Neural cell (in vitro differentiated cells): Measurements from ENCODE around the gene TFRC. TPM values are rescaled to one million over a fixed set of nuclear protein-coding genes. Genes with fewer than 3 reads are reported as not detected.
"Not testable (repeated sequence)": the region's sequence is repeated elsewhere in the genome, so short reads cannot be mapped to it uniquely, and the experiment has no call there.

ENCODE experiments used
- H2AFZ ChIP-seq: fragments of 200-600, 300-800 bp; sonication (generic), shearing (Covaris generic); 2 replicates; pipeline ENCODE4 v1.6.0; 2014; ENCODE audit warnings: low read depth, mild to moderate bottlenecking, antibody characterized with exemption, low read length, moderate library complexity
- H3F3A ChIP-seq: fragments of 200-600 bp; shearing (Covaris generic); 2 replicates; pipeline ENCODE4 v1.6.1; 2016; ENCODE audit warnings: mild to moderate bottlenecking, moderate library complexity, mixed read lengths, antibody characterized with exemption, low read length; ENCODE audit not compliant: insufficient read depth, poor library complexity, severe bottlenecking
- H3K27ac ChIP-seq: fragments of 200-600, 300-800 bp; sonication (generic), shearing (Covaris generic); 2 replicates; pipeline ENCODE4 v1.5.1; 2014; ENCODE audit warnings: mild to moderate bottlenecking, low read length, moderate library complexity
- H3K27me3 ChIP-seq: fragments of 300-800, 200-600 bp; sonication (generic), shearing (Covaris generic); 2 replicates; pipeline ENCODE4 v1.6.0; 2014; ENCODE audit warnings: mild to moderate bottlenecking, low read depth, low read length, moderate library complexity; ENCODE audit not compliant: insufficient read depth
- H3K36me3 ChIP-seq: fragments of 300-800, 200-600 bp; sonication (generic), shearing (Covaris generic); 2 replicates; pipeline ENCODE4 v1.5.1; 2014; ENCODE audit warnings: mild to moderate bottlenecking, antibody characterized with exemption, low read length, moderate library complexity; ENCODE audit not compliant: insufficient read depth
- H3K4me2 ChIP-seq: fragments of 300-800, 200-600 bp; sonication (generic), shearing (Covaris generic); 2 replicates; pipeline ENCODE4 v1.6.0; 2014; ENCODE audit warnings: mild to moderate bottlenecking, low read length
- H3K4me3 ChIP-seq: fragments of 300-800, 200-600 bp; sonication (generic), shearing (Covaris generic); 2 replicates; pipeline ENCODE4 v1.5.1; 2014; ENCODE audit warnings: mild to moderate bottlenecking, low read length, moderate library complexity
- H3K79me2 ChIP-seq: fragments of 200-600 bp; shearing (Covaris generic); replicated peaks from 2 replicates; pipeline ENCODE4 v1.6.0; 2014; ENCODE audit warnings: mild to moderate bottlenecking, low read length, moderate library complexity; ENCODE audit not compliant: insufficient read depth
- H3K9ac ChIP-seq: fragments of 300-800, 200-600 bp; sonication (generic), shearing (Covaris generic); 2 replicates; pipeline ENCODE4 v1.6.1; 2016; ENCODE audit warnings: mild to moderate bottlenecking, low read length, mixed read lengths
- H3K9me2 ChIP-seq: fragments of 200-600 bp; shearing (Covaris generic); 2 replicates; pipeline ENCODE4 v1.6.1; 2016; ENCODE audit warnings: mild to moderate bottlenecking, low read length, mixed read lengths; ENCODE audit not compliant: insufficient read depth
- H3K9me3 ChIP-seq: fragments of 200-600, 300-800 bp; sonication (generic), shearing (Covaris generic); 2 replicates; pipeline ENCODE4 v1.6.1; 2016; ENCODE audit warnings: mild to moderate bottlenecking, mixed run types, low read length, moderate library complexity, mixed read lengths
- H4K20me1 ChIP-seq: fragments of 200-600 bp; shearing (Covaris generic); 2 replicates; pipeline ENCODE4 v1.6.1; 2016; ENCODE audit warnings: mild to moderate bottlenecking, mixed run types; ENCODE audit not compliant: insufficient read depth
- CTCF ChIP-seq: fragments of 450-650 bp; IDR thresholded peaks from 2 replicates; pipeline ENCODE4 v1.5.1; 2014; ENCODE audit warnings: antibody characterized with exemption, mild to moderate bottlenecking, moderate library complexity; ENCODE audit not compliant: poor library complexity, severe bottlenecking
- EP300 ChIP-seq: fragments of 450-650 bp; conservative IDR thresholded peaks from 2 replicates; pipeline ENCODE4 v1.6.1; 2014; ENCODE audit warnings: antibody characterized with exemption, mild to moderate bottlenecking, moderate library complexity; ENCODE audit not compliant: poor library complexity, severe bottlenecking
- EZH2 ChIP-seq: fragments of 200-600, 300-800 bp; shearing (Covaris generic), sonication (generic); IDR thresholded peaks from 2 replicates; pipeline ENCODE4 v1.6.1; 2014; ENCODE audit warnings: antibody characterized with exemption, low read length, borderline replicate concordance, mild to moderate bottlenecking; ENCODE audit not compliant: insufficient read depth, poor library complexity, severe bottlenecking
- MXI1 ChIP-seq: fragments of 450-650 bp; conservative IDR thresholded peaks from 2 replicates; pipeline ENCODE4 v1.6.1; 2014; ENCODE audit warnings: antibody characterized with exemption, mild to moderate bottlenecking; ENCODE audit not compliant: poor library complexity, severe bottlenecking
- POLR2AphosphoS5 ChIP-seq: IDR thresholded peaks from 2 replicates; pipeline ENCODE4 v1.6.1; 2012
- RAD21 ChIP-seq: fragments of 450-650 bp; conservative IDR thresholded peaks from 2 replicates; pipeline ENCODE4 v1.6.1; 2014; ENCODE audit warnings: antibody characterized with exemption, mild to moderate bottlenecking, moderate library complexity
- REST ChIP-seq: IDR thresholded peaks from 2 replicates; pipeline ENCODE4 v1.6.1; 2012; ENCODE audit warnings: borderline replicate concordance
- SMC3 ChIP-seq: fragments of 450-650 bp; conservative IDR thresholded peaks from 2 replicates; pipeline ENCODE4 v1.6.1; 2014; ENCODE audit warnings: antibody characterized with exemption, mild to moderate bottlenecking, moderate library complexity; ENCODE audit not compliant: poor library complexity
- TAF1 ChIP-seq: IDR thresholded peaks from 2 replicates; pipeline ENCODE4 v1.6.1; 2012; ENCODE audit warnings: low read depth
- polyA plus RNA-seq: library from polyadenylated mRNA; depleted of rRNA; stranded (reverse); fragments of >200 nt; gene quantifications from 2 replicates; pipeline ENCODE4 v1.2.3, GENCODE V29; 2014

TFRC gene
- polyA plus RNA-seq, 1 donor from 2014 or later = 82.7 TPM

- no peaks in the 10 kb centered on the region for H4K20me1 ChIP-seq
- no peak overlapping the region for H3K27ac ChIP-seq
- H3K27me3 ChIP-seq = no peaks in the 10 kb centered on the region
- H3K4me2 ChIP-seq = no peak overlapping the region
- no peaks in the 10 kb centered on the region for H3K79me2 ChIP-seq
- H3F3A ChIP-seq = no peaks in the 10 kb centered on the region
- no peak overlapping the region for H3K9ac ChIP-seq
- no peaks in the 10 kb centered on the region for H3K36me3 ChIP-seq
- H3K9me3 ChIP-seq = no peaks in the 10 kb centered on the region
- no peaks in the 10 kb centered on the region for H3K9me2 ChIP-seq
- TF ChIP-seq MXI1 = no peak
- TF ChIP-seq EP300 = no peak
- TF ChIP-seq SMC3 = no peak
- TF ChIP-seq EZH2 = no peak
- no peak for TF ChIP-seq TAF1
- TF ChIP-seq POLR2AphosphoS5 = no peak
- no peak for TF ChIP-seq REST
- TF ChIP-seq CTCF = no peak
- TF ChIP-seq RAD21 = no peak
- no peak overlapping the region for H3K4me3 ChIP-seq
- no peak overlapping the region for H2AFZ ChIP-seq
These were observed 73.5 kb downstream of the TFRC start for GRCh38 chr3:196008387-196008786.

- Histone ChIP-seq H3K9me2 (no peaks in the 10 kb centered on the region), H3F3A (no peaks in the 10 kb centered on the region), H3K9me3 (no peaks in the 10 kb centered on the region), H3K27ac (no peak overlapping the region), H3K4me2 (no peak overlapping the region), H3K36me3 (no peaks in the 10 kb centered on the region), H4K20me1 (no peaks in the 10 kb centered on the region), H3K9ac (no peak overlapping the region), H3K27me3 (no peaks in the 10 kb centered on the region), H3K4me3 (no peak overlapping the region), H2AFZ (no peak overlapping the region), H3K79me2 (no peaks in the 10 kb centered on the region)
- TF ChIP-seq EZH2 (no peak), SMC3 (no peak), TAF1 (no peak), MXI1 (no peak), RAD21 (no peak), CTCF (no peak), REST (no peak), EP300 (no peak), POLR2AphosphoS5 (no peak)
These were observed 74.0 kb downstream of the TFRC start for GRCh38 chr3:196007744-196008335.

GRCh38 chr3:196005338-196005737 is 76.6 kb downstream of the TFRC start:
- H2AFZ ChIP-seq, H3K9me3 ChIP-seq, H3K27ac ChIP-seq, H4K20me1 ChIP-seq, H3K4me3 ChIP-seq, H3K36me3 ChIP-seq, H3K9ac ChIP-seq, H3F3A ChIP-seq, H3K79me2 ChIP-seq, H3K9me2 ChIP-seq, H3K27me3 ChIP-seq, H3K4me2 ChIP-seq: not testable (repeated sequence)
